H9 (cell line): Measurements from ENCODE around the gene ENDOV. TPM values are rescaled to one million over a fixed set of nuclear protein-coding genes. Genes with fewer than 3 reads are reported as not detected.

Experiments used
- DNase-seq: peaks from one replicate; pipeline ENCODE4 v3.0.0-alpha.2; 2017
- H2AFZ ChIP-seq: one replicate; pipeline ENCODE4 v1.6.1; 2013; ENCODE audit warnings: mild to moderate bottlenecking, low read length, control low read depth, moderate library complexity
- H2AK5ac ChIP-seq: 2 replicates; pipeline ENCODE4 v1.6.1; 2013; ENCODE audit warnings: low read length, control low read depth, mixed read lengths; ENCODE audit not compliant: insufficient read length
- H2BK120ac ChIP-seq: one replicate; pipeline ENCODE4 v1.6.1; 2013; ENCODE audit warnings: low read depth, mild to moderate bottlenecking, low read length, control low read depth, inconsistent platforms; ENCODE audit not compliant: poor library complexity, severe bottlenecking
- H2BK12ac ChIP-seq: 2 replicates; pipeline ENCODE4 v1.6.1; 2013; ENCODE audit warnings: low read length, control low read depth, mixed read lengths, low read depth; ENCODE audit not compliant: insufficient read length
- H2BK15ac ChIP-seq: 2 replicates; pipeline ENCODE4 v1.6.1; 2013; ENCODE audit warnings: low read depth, low read length, control low read depth
- H2BK20ac ChIP-seq: one replicate; pipeline ENCODE4 v1.6.1; 2013; ENCODE audit warnings: low read depth, mild to moderate bottlenecking, low read length, control low read depth, inconsistent platforms; ENCODE audit not compliant: poor library complexity, severe bottlenecking
- H2BK5ac ChIP-seq: 2 replicates; pipeline ENCODE4 v1.6.1; 2013; ENCODE audit warnings: low read length, control low read depth, mixed read lengths; ENCODE audit not compliant: insufficient read length
- H3K14ac ChIP-seq: 2 replicates; pipeline ENCODE4 v1.6.1; 2013; ENCODE audit warnings: low read length, control low read depth; ENCODE audit not compliant: insufficient read depth
- H3K18ac ChIP-seq: 2 replicates; pipeline ENCODE4 v1.6.1; 2013; ENCODE audit warnings: low read depth, mild to moderate bottlenecking, mixed read lengths, low read length, control low read depth; ENCODE audit not compliant: insufficient read length
- H3K23ac ChIP-seq: 2 replicates; pipeline ENCODE4 v1.6.1; 2013; ENCODE audit warnings: low read length, control low read depth, mixed read lengths, low read depth; ENCODE audit not compliant: insufficient read length
- H3K23me2 ChIP-seq: 2 replicates; pipeline ENCODE4 v1.6.1; 2013; ENCODE audit warnings: low read depth, mild to moderate bottlenecking, mixed read lengths, low read length, control low read depth; ENCODE audit not compliant: insufficient read length, poor library complexity, severe bottlenecking
- H3K27ac ChIP-seq: 2 replicates; pipeline ENCODE4 v1.5.1; 2013; ENCODE audit warnings: low read length, control low read depth, mixed read lengths, low read depth; ENCODE audit not compliant: insufficient read length
- H3K27me3 ChIP-seq: 2 replicates; pipeline ENCODE4 v1.6.1; 2013; ENCODE audit warnings: low read length, control low read depth, inconsistent platforms; ENCODE audit not compliant: insufficient read depth
- H3K4ac ChIP-seq: 2 replicates; pipeline ENCODE4 v1.6.1; 2013; ENCODE audit warnings: low read depth, mild to moderate bottlenecking, control low read depth, inconsistent platforms, low read length, moderate library complexity
- H3K4me1 ChIP-seq: 2 replicates; pipeline ENCODE4 v1.6.1; 2013; ENCODE audit warnings: low read length, control low read depth, inconsistent platforms; ENCODE audit not compliant: insufficient read depth
- H3K4me2 ChIP-seq: 2 replicates; pipeline ENCODE4 v1.6.1; 2013; ENCODE audit warnings: low read length, control low read depth, mixed read lengths; ENCODE audit not compliant: insufficient read length, insufficient read depth
- H3K56ac ChIP-seq: 2 replicates; pipeline ENCODE4 v1.6.1; 2013; ENCODE audit warnings: low read depth, mild to moderate bottlenecking, mixed read lengths, low read length, control low read depth; ENCODE audit not compliant: insufficient read length
- H3K79me1 ChIP-seq: 2 replicates; pipeline ENCODE4 v1.6.1; 2013; ENCODE audit warnings: low read depth, mild to moderate bottlenecking, moderate library complexity, low read length, control low read depth, inconsistent platforms; ENCODE audit not compliant: insufficient read depth, poor library complexity, severe bottlenecking
- H3K79me2 ChIP-seq: 2 replicates; pipeline ENCODE4 v1.6.1; 2013; ENCODE audit warnings: low read length, control low read depth, inconsistent platforms; ENCODE audit not compliant: insufficient read depth
- H3K9ac ChIP-seq: 2 replicates; pipeline ENCODE4 v1.6.1; 2013; ENCODE audit warnings: low read length, control low read depth, mixed read lengths; ENCODE audit not compliant: insufficient read length; ENCODE audit errors: extremely low read depth
- H3K9me3 ChIP-seq: one replicate; pipeline ENCODE4 v1.6.1; 2013; ENCODE audit warnings: low read depth, low read length, inconsistent platforms; ENCODE audit not compliant: control insufficient read depth
- H3T11ph ChIP-seq: one replicate; pipeline ENCODE4 v1.6.1; 2013; ENCODE audit warnings: mild to moderate bottlenecking, low read length, control low read depth, inconsistent platforms
- H4K20me1 ChIP-seq: one replicate; pipeline ENCODE4 v1.6.1; 2013; ENCODE audit not compliant: control insufficient read depth, insufficient read length, insufficient read depth
- H4K5ac ChIP-seq: 2 replicates; pipeline ENCODE4 v1.6.1; 2013; ENCODE audit warnings: low read depth, mild to moderate bottlenecking, mixed read lengths, low read length, control low read depth; ENCODE audit not compliant: insufficient read length
- H4K8ac ChIP-seq: replicated peaks from 2 replicates; pipeline ENCODE4 v1.6.1; 2013; ENCODE audit warnings: low read length, control low read depth, mixed read lengths, low read depth; ENCODE audit not compliant: insufficient read length
- H4K91ac ChIP-seq: 2 replicates; pipeline ENCODE4 v1.6.1; 2013; ENCODE audit warnings: low read depth, mild to moderate bottlenecking, moderate library complexity, mixed read lengths, low read length, control low read depth; ENCODE audit not compliant: insufficient read length
- H3K27ac Mint-ChIP-seq, 3 experiments: 2 replicates in 2 of 3; 3 replicates in 1 of 3; pipeline ENCODE4 v1.8.0; 2020 to 2021; ENCODE audit warnings: mixed read lengths in 3 of 3, mild to moderate bottlenecking in 1 of 3, moderate library complexity in 1 of 3
- H3K27me3 Mint-ChIP-seq: 2 replicates; pipeline ENCODE4 v1.8.0; 2021; ENCODE audit warnings: low read depth, mild to moderate bottlenecking, moderate library complexity, mixed read lengths
- H3K36me3 Mint-ChIP-seq, 3 experiments: 2 replicates in 2 of 3; 3 replicates in 1 of 3; pipeline ENCODE4 v1.8.0; 2020 to 2021; ENCODE audit warnings: low read depth in 3 of 3, mixed read lengths in 3 of 3; ENCODE audit not compliant: insufficient read depth in 1 of 3
- H3K4me1 Mint-ChIP-seq, 2 experiments: 2 replicates each; pipeline ENCODE4 v1.8.0; 2020; ENCODE audit warnings: mixed read lengths in 2 of 2
- H3K4me3 Mint-ChIP-seq, 2 experiments: 2 replicates in 1 of 2; 3 replicates in 1 of 2; pipeline ENCODE4 v1.8.0; 2020 to 2021; ENCODE audit warnings: mild to moderate bottlenecking in 2 of 2, mixed read lengths in 2 of 2, moderate library complexity in 1 of 2
- H3K9me3 Mint-ChIP-seq, 2 experiments: 2 replicates in 1 of 2; 3 replicates in 1 of 2; pipeline ENCODE4 v1.8.0; 2020; ENCODE audit warnings: mild to moderate bottlenecking in 2 of 2, mixed read lengths in 2 of 2, moderate library complexity in 1 of 2
- WGBS: extraction: QIAGEN DNeasy Blood & Tissue Kit; methylation state at CpG from one replicate; pipeline ENCODE4 v1.1.7; 2013; ENCODE audit warnings: missing lambda C conversion rate, low lambda C conversion rate, mixed read lengths; ENCODE audit not compliant: insufficient read length; ENCODE audit errors: extremely low coverage; 5-methylcytosine and 5-hydroxymethylcytosine counted together
- total RNA-seq: library from RNA; stranded (reverse); gene quantifications from 2 replicates; pipeline ENCODE4 v1.2.1, GENCODE V29; 2021
- TF ChIP-seq, protein P1 (sequence below): fragments of 200-600 bp; sonication (generic); conservative IDR thresholded peaks from 3 replicates; pipeline ENCODE4 v1.8.0; 2021; ENCODE audit warnings: antibody characterized with exemption, mild to moderate bottlenecking

The ENDOV gene
- total RNA-seq, 1 experiment from 2014 or later, result 17.1 TPM

DNA sequence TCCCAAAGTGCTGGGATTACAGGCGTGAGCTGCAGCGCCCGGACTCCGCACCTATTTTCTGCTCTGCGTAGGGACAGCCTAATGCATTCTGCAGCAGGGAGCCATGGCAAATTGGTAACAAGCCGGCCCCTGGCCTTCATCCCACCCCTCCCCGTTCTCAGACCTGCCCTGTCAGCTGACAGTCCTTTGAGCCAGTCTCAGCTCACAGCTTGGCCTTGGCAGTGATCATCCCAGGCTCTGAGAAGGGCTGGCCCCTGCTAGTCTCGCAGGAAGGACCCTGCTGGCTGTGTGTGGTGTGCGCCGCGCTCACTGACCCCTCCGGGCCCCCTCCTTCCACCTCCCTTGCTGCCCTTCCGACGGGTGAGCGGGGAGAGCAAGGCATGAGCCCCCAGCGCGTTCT, 71.7 kb downstream of the ENDOV start:
- no peak overlapping the region for H2BK12ac ChIP-seq
- no peak overlapping the region for H2BK120ac ChIP-seq
- no peak overlapping the region for H3K56ac ChIP-seq
- H3K18ac ChIP-seq, result no peak overlapping the region
- H3K27me3 ChIP-seq, result peaks cover 1% of the 10 kb centered on the region; the same call in 1 of the 2 replicates
- no peak overlapping the region for H4K91ac ChIP-seq
- H2AK5ac ChIP-seq, result no peak overlapping the region
- H3T11ph ChIP-seq, result no peak overlapping the region
- Mint-ChIP-seq H3K9me3 (no peaks in the 10 kb centered on the region), H3K27ac (no peak overlapping the region; a peak in 1 of 7 replicates), H3K4me3 (no peak overlapping the region), H3K4me1 (peaks cover 28 to 47% of the 10 kb centered on the region in 2 experiments), H3K36me3 (no peaks in the 10 kb centered on the region), H3K27me3 (peaks cover 76% of the 10 kb centered on the region)
- no peak overlapping the region for H2BK20ac ChIP-seq
- no CpG with 5 or more reads among the region's 17 CpGs for WGBS
- no peak overlapping the region for H3K9ac ChIP-seq
- H2AFZ ChIP-seq, result no peak overlapping the region
- H3K4ac ChIP-seq, result no peak overlapping the region
- H3K4me1 ChIP-seq, result no peaks in the 10 kb centered on the region; the same call in 1 of the 2 replicates
- H3K23ac ChIP-seq, result no peak overlapping the region
- no peaks in the 10 kb centered on the region for H4K20me1 ChIP-seq
- no peak overlapping the region for H4K5ac ChIP-seq
- no peak overlapping the region for H3K27ac ChIP-seq
- no peak overlapping the region for H3K14ac ChIP-seq
- H2BK15ac ChIP-seq, result no peak overlapping the region
- peak; percentile 67 for DNase-seq
- H3K4me2 ChIP-seq, result no peak overlapping the region
- H3K23me2 ChIP-seq, result no peaks in the 10 kb centered on the region
- no peaks in the 10 kb centered on the region for H3K79me1 ChIP-seq
- no peaks in the 10 kb centered on the region for H3K79me2 ChIP-seq
- no peak overlapping the region for H4K8ac ChIP-seq
- TF ChIP-seq, protein P1, sequence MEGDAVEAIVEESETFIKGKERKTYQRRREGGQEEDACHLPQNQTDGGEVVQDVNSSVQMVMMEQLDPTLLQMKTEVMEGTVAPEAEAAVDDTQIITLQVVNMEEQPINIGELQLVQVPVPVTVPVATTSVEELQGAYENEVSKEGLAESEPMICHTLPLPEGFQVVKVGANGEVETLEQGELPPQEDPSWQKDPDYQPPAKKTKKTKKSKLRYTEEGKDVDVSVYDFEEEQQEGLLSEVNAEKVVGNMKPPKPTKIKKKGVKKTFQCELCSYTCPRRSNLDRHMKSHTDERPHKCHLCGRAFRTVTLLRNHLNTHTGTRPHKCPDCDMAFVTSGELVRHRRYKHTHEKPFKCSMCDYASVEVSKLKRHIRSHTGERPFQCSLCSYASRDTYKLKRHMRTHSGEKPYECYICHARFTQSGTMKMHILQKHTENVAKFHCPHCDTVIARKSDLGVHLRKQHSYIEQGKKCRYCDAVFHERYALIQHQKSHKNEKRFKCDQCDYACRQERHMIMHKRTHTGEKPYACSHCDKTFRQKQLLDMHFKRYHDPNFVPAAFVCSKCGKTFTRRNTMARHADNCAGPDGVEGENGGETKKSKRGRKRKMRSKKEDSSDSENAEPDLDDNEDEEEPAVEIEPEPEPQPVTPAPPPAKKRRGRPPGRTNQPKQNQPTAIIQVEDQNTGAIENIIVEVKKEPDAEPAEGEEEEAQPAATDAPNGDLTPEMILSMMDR, result no peak
- H3K9me3 ChIP-seq, result no peaks in the 10 kb centered on the region
- H2BK5ac ChIP-seq, result no peak overlapping the region
